ENCODE measurements around the gene ANO10.
"Not testable (repeated sequence)": the region's sequence is repeated elsewhere in the genome, so short reads cannot be mapped to it uniquely, and the experiment has no call there.

Gene ANO10

GRCh38 chr3:43468133-43468532 lies 153.7 kb downstream of the ANO10 start:
- CTCF ChIA-PET: no interaction called here
- no peak overlapping the region for H3K27ac ChIP-seq
- no peak for DNase-seq (ENCODE audit: low spot score)
- TF ChIP-seq CTCF (conservative IDR thresholded peaks at IDR 0.05; ENCODE audit: low read depth): no peak
- POLR2A ChIA-PET (ENCODE audit: low non-redundant PET): no interaction called here

- DNase-seq (ENCODE audit: low spot score): no peak
- ChIA-PET POLR2A (ENCODE audit: low non-redundant PET) (no interaction called here), CTCF (no interaction called here)
- H3K27ac ChIP-seq: no peak overlapping the region
- TF ChIP-seq CTCF (conservative IDR thresholded peaks at IDR 0.05; ENCODE audit: low read depth): no peak
These were observed 156.7 kb downstream of the ANO10 start for GRCh38 chr3:43465109-43465508.

- POLR2A ChIA-PET (ENCODE audit: low non-redundant PET): not testable (repeated sequence)
These were observed 159.2 kb downstream of the ANO10 start for GRCh38 chr3:43462566-43462965.

GRCh38 chr3:43461345-43461744 lies 160.5 kb downstream of the ANO10 start:
- H3K27ac ChIP-seq: no peak overlapping the region
- POLR2A ChIA-PET (ENCODE audit: low non-redundant PET): no interaction called here
- no peak for TF ChIP-seq CTCF (conservative IDR thresholded peaks at IDR 0.05; ENCODE audit: low read depth)
- DNase-seq (ENCODE audit: low spot score): no peak
- CTCF ChIA-PET: no interaction called here

More at GRCh38 chr3:43462566-43462965, 159.2 kb downstream of the ANO10 start:
- H3K27ac ChIP-seq; CTCF ChIA-PET; DNase-seq (ENCODE audit: low spot score): not testable (repeated sequence)

GRCh38 chr3:43457038-43457437 lies 164.8 kb downstream of the ANO10 start:
- DNase-seq (ENCODE audit: low spot score); POLR2A ChIA-PET (ENCODE audit: low non-redundant PET): not testable (repeated sequence)

GRCh38 chr3:43455233-43455632 lies 166.6 kb downstream of the ANO10 start:
- peak; percentile 57 for DNase-seq (ENCODE audit: low spot score)
- POLR2A ChIA-PET (ENCODE audit: low non-redundant PET): no interaction called here
- no peak overlapping the region for H3K27ac ChIP-seq
- TF ChIP-seq CTCF (conservative IDR thresholded peaks at IDR 0.05; ENCODE audit: low read depth): no peak
- CTCF ChIA-PET: no interaction called here

More at GRCh38 chr3:43457038-43457437, 164.8 kb downstream of the ANO10 start:
- H3K27ac ChIP-seq, CTCF ChIA-PET: not testable (repeated sequence)

GRCh38 chr3:43453981-43454380 lies 167.8 kb downstream of the ANO10 start:
- H3K27ac ChIP-seq: no peak overlapping the region
- CTCF ChIA-PET: interaction anchor here (0.7 kb wide), 1 partner anchor 1315 kb away, joined by 3 read pairs; no protein-coding TSS in a partner anchor
- DNase-seq (ENCODE audit: low spot score): no peak
- TF ChIP-seq CTCF (conservative IDR thresholded peaks at IDR 0.05; ENCODE audit: low read depth): no peak
- POLR2A ChIA-PET (ENCODE audit: low non-redundant PET): no interaction called here

GRCh38 chr3:43451670-43452254 lies 170.0 kb downstream of the ANO10 start:
- no peak overlapping the region for H3K27ac ChIP-seq
- DNase-seq (ENCODE audit: low spot score): no peak
- ChIA-PET POLR2A (ENCODE audit: low non-redundant PET) (no interaction called here), CTCF (no interaction called here)
- no peak for TF ChIP-seq CTCF (conservative IDR thresholded peaks at IDR 0.05; ENCODE audit: low read depth)
